GM18858 (cell line): ENCODE data around the gene CHMP6.
"Not testable (repeated sequence)": the region's sequence is repeated elsewhere in the genome, so short reads cannot be mapped to it uniquely, and the experiment has no call there.

Experiments used
- ATAC-seq: cut with Tn5 transposase; IDR thresholded peaks from one replicate; pipeline ENCODE4 v1.9.1; 2021; ENCODE audit not compliant: unreplicated experiment

Gene CHMP6

GRCh38 chr17:81029859-81030258, 38.2 kb downstream of the CHMP6 start:
- no peak for ATAC-seq

- ATAC-seq = not testable (repeated sequence)
Observed at GRCh38 chr17:81030312-81030711, 38.7 kb downstream of the CHMP6 start.

- no peak for ATAC-seq
Observed at GRCh38 chr17:81030741-81031565, 39.3 kb downstream of the CHMP6 start.

GRCh38 chr17:81031566-81032550, 40.2 kb downstream of the CHMP6 start:
- no peak for ATAC-seq

- ATAC-seq = no peak
Observed at GRCh38 chr17:81032641-81033480, 41.2 kb downstream of the CHMP6 start.

- ATAC-seq = no peak
Observed at GRCh38 chr17:81033535-81034167, 42.0 kb downstream of the CHMP6 start.

GRCh38 chr17:81034168-81034777, 42.6 kb downstream of the CHMP6 start:
- no peak for ATAC-seq

- ATAC-seq = no peak
Observed at GRCh38 chr17:81034779-81035520, 43.3 kb downstream of the CHMP6 start, which contains the start of gene BAIAP2. Gene BAIAP2, plus strand, starts transcription at chr17:81035151. Its CDS starts 104 bp downstream, at chr17:81035255.

GRCh38 chr17:81035521-81036196, 44.0 kb downstream of the CHMP6 start:
- no peak for ATAC-seq

GRCh38 chr17:81036197-81036941, 44.7 kb downstream of the CHMP6 start:
- ATAC-seq = no peak

- no peak for ATAC-seq
Observed at GRCh38 chr17:81037026-81037797, 45.6 kb downstream of the CHMP6 start.

- ATAC-seq = no peak
Observed at GRCh38 chr17:81037798-81038733, 46.4 kb downstream of the CHMP6 start.

GRCh38 chr17:81039096-81039495, 47.5 kb downstream of the CHMP6 start:
- ATAC-seq = no peak

- ATAC-seq = no peak
Observed at GRCh38 chr17:81039854-81040758, 48.5 kb downstream of the CHMP6 start.

- ATAC-seq = no peak
Observed at GRCh38 chr17:81040791-81041337, 49.2 kb downstream of the CHMP6 start.
